Uterus (tissue), 4 donors: Measurements from ENCODE around the gene LCN1. TPM values are rescaled to one million over a fixed set of nuclear protein-coding genes. Genes with fewer than 3 reads are reported as not detected.

Source experiments
- DNase-seq, 2 donors: peaks; one replicate each; pipeline ENCODE4 v3.0.0-alpha.2; 2019 to 2020
- H3K27ac ChIP-seq, 2 donors: fragments of 200-600 bp; sonication (generic); 1 replicate in 1 of 2; 2 replicates in 1 of 2; pipeline ENCODE4 v1.5.1; 2016 to 2018
- H3K27me3 ChIP-seq, 2 donors: fragments of 200-600 bp; sonication (generic); one replicate each; pipeline ENCODE4 v1.5.1; 2018 to 2019; ENCODE audit warnings: control low read depth in 1 of 2
- H3K36me3 ChIP-seq, 2 donors: fragments of 200-600 bp; sonication (generic); one replicate each; pipeline ENCODE4 v1.5.1; 2019; ENCODE audit warnings: control low read depth in 1 of 2
- H3K4me1 ChIP-seq, 2 donors: fragments of 200-600 bp; sonication (generic); one replicate each; pipeline ENCODE4 v1.5.1; 2018 to 2019; ENCODE audit warnings: control low read depth in 1 of 2
- H3K4me3 ChIP-seq, 2 donors: fragments of 200-600 bp; sonication (generic); 1 replicate in 1 of 2; 2 replicates in 1 of 2; pipeline ENCODE4 v1.5.1; 2018 to 2019; ENCODE audit warnings: mild to moderate bottlenecking in 1 of 2
- H3K9me3 ChIP-seq, 2 donors: fragments of 200-600 bp; sonication (generic); one replicate each; pipeline ENCODE4 v1.5.1; 2019; ENCODE audit warnings: control low read depth in 1 of 2
- POLR2A ChIP-seq, 2 donors: fragments of 450-650 bp; IDR thresholded peaks; one replicate each; pipeline ENCODE4 v1.6.1; 2016; ENCODE audit warnings: antibody characterized with exemption in 2 of 2, mild to moderate bottlenecking in 1 of 2, moderate library complexity in 1 of 2
- intact Hi-C: fragments of 100-400 bp; cut with DNase I; formaldehyde crosslinking; loops from one replicate; pipeline ENCODE4 v1.15.1; 2023; ENCODE audit warnings: low total_unique reads
- total RNA-seq, 4 donors: library from RNA; depleted of rRNA in 3 of 4; stranded (reverse); fragments of >200 nt in 3 of 4; gene quantifications; one replicate each; pipeline versions ENCODE4 v1.1.0 to v1.2.4, GENCODE V29; 2014 to 2023
- TF ChIP-seq, protein P1 (sequence below), 4 experiments: fragments of 200-600 bp in 2 of 4; fragments of 450-650 bp in 2 of 4; sonication (generic) in 2 of 4; IDR thresholded peaks; one replicate each; pipeline ENCODE4 v1.5.1; 2016 to 2019; ENCODE audit warnings: antibody characterized with exemption in 4 of 4, mild to moderate bottlenecking in 2 of 4, moderate library complexity in 1 of 4
- donor health status: DM: yes; HTN: yes; CAD: no.

LCN1 gene
- total RNA-seq, 4 donors from 2014 or later, result 2.2 TPM; not detected in 3

DNA sequence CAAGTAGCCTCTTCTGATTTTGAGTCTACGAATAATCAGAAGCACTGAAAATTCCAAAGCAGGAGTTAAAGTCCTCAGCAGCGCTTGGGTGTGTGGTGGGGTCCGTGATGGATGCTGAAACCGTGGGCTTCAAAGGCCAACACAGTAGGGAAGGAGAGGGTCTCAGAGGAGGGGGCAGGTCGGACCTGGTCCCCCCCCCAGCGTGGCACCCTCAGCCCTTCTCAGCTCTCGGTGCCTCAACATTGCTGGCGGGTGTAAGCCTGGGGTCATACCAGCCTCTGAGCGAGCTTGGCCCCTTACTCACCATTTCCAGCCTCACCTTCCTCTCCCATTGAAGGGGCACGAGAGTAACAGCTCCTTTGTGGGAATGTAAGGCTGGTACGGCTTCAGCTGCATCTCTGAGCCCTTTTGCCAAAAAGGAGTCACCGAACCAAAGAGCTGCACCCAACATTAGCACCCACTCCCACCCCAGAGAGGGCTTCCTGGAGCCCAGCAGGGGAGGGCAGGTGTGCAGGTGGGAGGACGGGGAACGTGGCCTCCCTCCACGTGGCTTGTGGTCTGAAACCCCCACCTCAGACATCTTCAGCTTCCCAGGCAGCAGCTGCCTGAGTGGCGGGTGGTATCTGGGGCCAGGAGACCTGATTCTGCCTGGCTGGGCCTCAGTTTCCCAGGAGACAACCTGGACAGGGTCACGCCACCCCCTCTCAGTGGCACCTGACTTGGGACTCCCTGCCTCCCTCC lies 6.7 kb upstream of the LCN1 start:
- H3K27me3 ChIP-seq, result no peaks in the 10 kb centered on the region
- no peak overlapping the region for H3K27ac ChIP-seq
- H3K4me3 ChIP-seq, result no peak overlapping the region
- no peak for TF ChIP-seq POLR2A (IDR thresholded peaks at IDR 0.05)
- TF ChIP-seq, protein P1, sequence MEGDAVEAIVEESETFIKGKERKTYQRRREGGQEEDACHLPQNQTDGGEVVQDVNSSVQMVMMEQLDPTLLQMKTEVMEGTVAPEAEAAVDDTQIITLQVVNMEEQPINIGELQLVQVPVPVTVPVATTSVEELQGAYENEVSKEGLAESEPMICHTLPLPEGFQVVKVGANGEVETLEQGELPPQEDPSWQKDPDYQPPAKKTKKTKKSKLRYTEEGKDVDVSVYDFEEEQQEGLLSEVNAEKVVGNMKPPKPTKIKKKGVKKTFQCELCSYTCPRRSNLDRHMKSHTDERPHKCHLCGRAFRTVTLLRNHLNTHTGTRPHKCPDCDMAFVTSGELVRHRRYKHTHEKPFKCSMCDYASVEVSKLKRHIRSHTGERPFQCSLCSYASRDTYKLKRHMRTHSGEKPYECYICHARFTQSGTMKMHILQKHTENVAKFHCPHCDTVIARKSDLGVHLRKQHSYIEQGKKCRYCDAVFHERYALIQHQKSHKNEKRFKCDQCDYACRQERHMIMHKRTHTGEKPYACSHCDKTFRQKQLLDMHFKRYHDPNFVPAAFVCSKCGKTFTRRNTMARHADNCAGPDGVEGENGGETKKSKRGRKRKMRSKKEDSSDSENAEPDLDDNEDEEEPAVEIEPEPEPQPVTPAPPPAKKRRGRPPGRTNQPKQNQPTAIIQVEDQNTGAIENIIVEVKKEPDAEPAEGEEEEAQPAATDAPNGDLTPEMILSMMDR (IDR thresholded peaks at IDR 0.05), result no peak
- H3K36me3 ChIP-seq, result no peaks in the 10 kb centered on the region
- DNase-seq, result no peak
- no peaks in the 10 kb centered on the region for H3K4me1 ChIP-seq
- no peaks in the 10 kb centered on the region for H3K9me3 ChIP-seq
- intact Hi-C loops, result no loop called here

DNA sequence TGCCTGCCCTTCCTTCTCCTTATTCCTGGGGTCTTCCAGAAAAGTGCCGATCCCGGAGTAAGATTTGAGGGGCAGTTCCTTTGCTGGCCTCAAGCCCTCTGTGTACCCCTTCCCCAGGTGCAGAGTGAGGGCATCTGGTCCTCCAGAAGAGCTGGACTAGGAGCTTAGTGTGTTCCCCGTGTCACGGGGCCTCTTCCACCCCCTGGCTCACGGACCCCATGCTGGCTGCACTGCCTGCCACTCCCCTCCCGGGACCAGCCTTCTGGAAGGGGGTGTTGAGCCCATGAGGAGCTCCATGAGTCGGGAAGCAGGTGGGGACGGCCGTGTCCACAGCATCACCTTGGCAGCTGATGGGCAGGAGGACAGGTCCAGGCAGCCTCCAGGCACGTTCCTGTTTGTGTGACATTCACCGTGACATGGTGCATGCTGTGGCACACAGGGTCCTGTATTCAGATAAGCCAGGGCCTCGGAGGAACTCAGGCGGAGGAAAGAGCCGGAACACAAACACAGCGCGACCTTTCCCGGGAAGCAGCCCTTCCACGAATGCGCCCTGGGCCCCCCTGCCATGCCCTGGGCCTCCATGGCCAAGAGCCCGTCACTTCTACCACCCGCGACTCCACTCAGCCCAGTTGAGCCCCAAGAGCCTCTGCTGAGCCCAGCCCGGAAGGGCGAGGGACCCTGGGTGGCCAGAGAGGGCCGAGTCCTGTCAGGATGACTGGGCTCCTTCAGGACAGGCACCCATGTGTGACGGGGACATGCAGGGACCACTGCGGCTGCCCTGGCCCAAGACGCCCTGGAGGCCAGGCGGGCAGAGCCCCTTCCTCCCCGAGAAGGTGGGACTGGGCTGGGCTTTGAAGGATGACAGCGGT lies 5.9 kb upstream of the LCN1 start:
- no peaks in the 10 kb centered on the region for H3K4me1 ChIP-seq
- H3K27ac ChIP-seq, result no peak overlapping the region
- H3K27me3 ChIP-seq, result no peaks in the 10 kb centered on the region
- intact Hi-C loops, result no loop called here
- no peak overlapping the region for H3K4me3 ChIP-seq
- no peak for DNase-seq
- H3K36me3 ChIP-seq, result no peaks in the 10 kb centered on the region
- no peaks in the 10 kb centered on the region for H3K9me3 ChIP-seq
- TF ChIP-seq, protein P1 (IDR thresholded peaks at IDR 0.05), result no peak

DNA sequence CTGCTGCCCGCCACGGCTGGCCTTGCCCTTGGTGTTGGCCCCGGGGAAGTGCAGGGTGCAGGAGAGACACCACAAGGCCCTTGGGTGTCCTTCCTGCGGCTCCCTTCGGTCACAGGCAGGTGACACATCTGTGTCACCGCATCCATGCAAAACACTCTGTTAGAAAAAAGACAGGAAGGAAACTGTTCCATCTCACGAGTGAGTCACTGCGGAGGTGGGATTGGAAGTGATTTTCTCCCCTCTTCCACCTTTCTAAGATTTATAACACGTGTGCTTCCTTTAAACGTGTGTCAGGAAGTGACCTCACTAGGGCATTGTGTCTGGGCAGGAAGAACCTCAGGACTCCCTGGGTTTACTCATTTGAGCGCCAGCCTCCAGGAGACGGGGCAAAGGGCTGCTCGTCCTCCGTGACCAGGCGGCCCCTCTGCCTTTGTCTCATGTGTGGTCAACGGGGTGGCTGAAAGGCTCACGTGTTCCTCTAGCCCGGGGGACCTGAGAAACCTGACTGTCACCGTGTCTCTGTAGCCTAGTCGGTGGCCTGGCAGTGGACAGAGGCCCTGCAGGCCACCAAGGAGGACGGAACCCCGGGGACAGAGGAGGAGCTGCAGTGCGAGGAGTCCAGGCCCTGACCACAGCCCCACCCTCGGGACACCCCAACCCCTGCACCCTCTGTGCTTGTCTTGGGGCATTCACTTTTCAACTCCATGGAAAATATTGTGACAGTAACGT lies 4.9 kb upstream of the LCN1 start:
- Histone ChIP-seq H3K27ac (no peak overlapping the region), H3K27me3 (no peaks in the 10 kb centered on the region), H3K4me3 (no peak overlapping the region), H3K9me3 (no peaks in the 10 kb centered on the region), H3K36me3 (no peaks in the 10 kb centered on the region), H3K4me1 (no peaks in the 10 kb centered on the region)
- TF ChIP-seq POLR2A (IDR thresholded peaks at IDR 0.05), result no peak
- TF ChIP-seq, protein P1 (IDR thresholded peaks at IDR 0.05), result no peak
- intact Hi-C loops, result no loop called here
- DNase-seq, result no peak

- H3K9me3 ChIP-seq, result no peaks in the 10 kb centered on the region
- H3K36me3 ChIP-seq, result no peaks in the 10 kb centered on the region
- no peaks in the 10 kb centered on the region for H3K27me3 ChIP-seq
- no peaks in the 10 kb centered on the region for H3K4me1 ChIP-seq
- no peak for DNase-seq
- no peak for TF ChIP-seq POLR2A (IDR thresholded peaks at IDR 0.05)
- TF ChIP-seq, protein P1 (IDR thresholded peaks at IDR 0.05), result no peak
- no peak overlapping the region for H3K4me3 ChIP-seq
- no peak overlapping the region for H3K27ac ChIP-seq
- intact Hi-C loops, result no loop called here
Observed at GRCh38 chr9:135517407-135517822, 3.8 kb upstream of the LCN1 start.
